ENCODE results near the gene LCLAT1. TPM values are rescaled to one million over a fixed set of nuclear protein-coding genes. Genes with fewer than 3 reads are reported as not detected.

The LCLAT1 gene
- total RNA-seq, 1 experiment from 2014 or later: 32.9 TPM

DNA sequence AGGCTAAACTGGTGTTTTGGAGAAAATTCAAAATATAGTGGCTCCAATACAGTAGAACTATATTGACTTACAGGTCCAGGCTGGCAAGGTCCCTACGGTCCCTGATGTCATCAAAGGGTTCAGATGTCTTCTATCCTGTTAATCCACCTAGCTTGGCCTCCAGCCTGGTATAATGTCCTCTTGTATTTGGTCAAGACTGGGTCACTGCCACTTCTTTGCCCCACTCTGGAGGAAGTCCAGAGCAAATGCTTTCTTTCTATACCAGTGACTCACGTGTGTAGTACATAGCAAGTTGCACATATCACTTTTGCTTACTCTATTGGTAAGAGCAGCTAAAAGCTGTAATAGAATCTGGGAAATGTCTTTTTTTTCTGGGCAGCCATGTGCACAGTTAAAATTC lies 80.8 kb downstream of the LCLAT1 start:
- no peaks in the 10 kb centered on the region for H3K79me1 ChIP-seq (ENCODE audit: insufficient read depth, low read depth, low read length, poor library complexity, severe bottlenecking)
- H2AK5ac ChIP-seq (ENCODE audit: insufficient read length, low read length): no peak overlapping the region
- H3K27ac ChIP-seq (ENCODE audit: insufficient read length, low read depth, low read length): no peak overlapping the region
- no peak overlapping the region for H2BK120ac ChIP-seq (ENCODE audit: low read depth, low read length, poor library complexity, severe bottlenecking)
- H4K5ac ChIP-seq (ENCODE audit: insufficient read length, low read depth, low read length): no peak overlapping the region
- no peak overlapping the region for H3K14ac ChIP-seq (ENCODE audit: insufficient read depth, low read length)
- H3K23ac ChIP-seq (ENCODE audit: insufficient read length, low read depth, low read length): no peak overlapping the region
- no peaks in the 10 kb centered on the region for H3K27me3 ChIP-seq (ENCODE audit: insufficient read depth, low read length)
- H2AFZ ChIP-seq (ENCODE audit: low read length): no peak overlapping the region
- Mint-ChIP-seq H3K36me3 (ENCODE audit: insufficient read depth in 1 of 3, low read depth in 3 of 3) (peaks cover 3 to 9% (median 4%) of the 10 kb centered on the region in 3 experiments; a peak in 6 of 7 replicates), H3K9me3 (no peaks in the 10 kb centered on the region), H3K27me3 (ENCODE audit: low read depth) (no peaks in the 10 kb centered on the region), H3K27ac (no peak overlapping the region), H3K4me1 (peaks cover 3 to 6% of the 10 kb centered on the region in 2 experiments; a peak in 3 of 4 replicates), H3K4me3 (no peak overlapping the region)
- no peak overlapping the region for H3K18ac ChIP-seq (ENCODE audit: insufficient read length, low read depth, low read length)
- no peaks in the 10 kb centered on the region for H4K20me1 ChIP-seq (ENCODE audit: control insufficient read depth, insufficient read depth, insufficient read length)
- H3K4ac ChIP-seq (ENCODE audit: low read depth, low read length): no peak overlapping the region
- H4K8ac ChIP-seq (replicated peaks; ENCODE audit: insufficient read length, low read depth, low read length): no peak overlapping the region
- H3K9me3 ChIP-seq (ENCODE audit: control insufficient read depth, low read depth, low read length): no peaks in the 10 kb centered on the region
- TF ChIP-seq, protein P1, sequence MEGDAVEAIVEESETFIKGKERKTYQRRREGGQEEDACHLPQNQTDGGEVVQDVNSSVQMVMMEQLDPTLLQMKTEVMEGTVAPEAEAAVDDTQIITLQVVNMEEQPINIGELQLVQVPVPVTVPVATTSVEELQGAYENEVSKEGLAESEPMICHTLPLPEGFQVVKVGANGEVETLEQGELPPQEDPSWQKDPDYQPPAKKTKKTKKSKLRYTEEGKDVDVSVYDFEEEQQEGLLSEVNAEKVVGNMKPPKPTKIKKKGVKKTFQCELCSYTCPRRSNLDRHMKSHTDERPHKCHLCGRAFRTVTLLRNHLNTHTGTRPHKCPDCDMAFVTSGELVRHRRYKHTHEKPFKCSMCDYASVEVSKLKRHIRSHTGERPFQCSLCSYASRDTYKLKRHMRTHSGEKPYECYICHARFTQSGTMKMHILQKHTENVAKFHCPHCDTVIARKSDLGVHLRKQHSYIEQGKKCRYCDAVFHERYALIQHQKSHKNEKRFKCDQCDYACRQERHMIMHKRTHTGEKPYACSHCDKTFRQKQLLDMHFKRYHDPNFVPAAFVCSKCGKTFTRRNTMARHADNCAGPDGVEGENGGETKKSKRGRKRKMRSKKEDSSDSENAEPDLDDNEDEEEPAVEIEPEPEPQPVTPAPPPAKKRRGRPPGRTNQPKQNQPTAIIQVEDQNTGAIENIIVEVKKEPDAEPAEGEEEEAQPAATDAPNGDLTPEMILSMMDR (conservative IDR thresholded peaks at IDR 0.05): no peak
- no peak overlapping the region for H3K56ac ChIP-seq (ENCODE audit: insufficient read length, low read depth, low read length)
- H2BK12ac ChIP-seq (ENCODE audit: insufficient read length, low read depth, low read length): no peak overlapping the region
- no peak overlapping the region for H2BK5ac ChIP-seq (ENCODE audit: insufficient read length, low read length)
- no peak overlapping the region for H4K91ac ChIP-seq (ENCODE audit: insufficient read length, low read depth, low read length)
- no peak overlapping the region for H3T11ph ChIP-seq (ENCODE audit: low read length)
- no peaks in the 10 kb centered on the region; the same call in 1 of the 2 replicates for H3K4me1 ChIP-seq (ENCODE audit: insufficient read depth, low read length)
- no peaks in the 10 kb centered on the region for H3K23me2 ChIP-seq (ENCODE audit: insufficient read length, low read depth, low read length, poor library complexity, severe bottlenecking)
- no peak overlapping the region for H3K4me2 ChIP-seq (ENCODE audit: insufficient read depth, insufficient read length, low read length)
- WGBS (ENCODE audit: extremely low coverage, insufficient read length, low lambda C conversion rate): no CpG with 5 or more reads among the region's 2 CpGs
- H2BK15ac ChIP-seq (ENCODE audit: low read depth, low read length): no peak overlapping the region
- H2BK20ac ChIP-seq (ENCODE audit: low read depth, low read length, poor library complexity, severe bottlenecking): no peak overlapping the region
- H3K9ac ChIP-seq (ENCODE audit: extremely low read depth, insufficient read length, low read length): no peak overlapping the region
- H3K79me2 ChIP-seq (ENCODE audit: insufficient read depth, low read length): no peaks in the 10 kb centered on the region
- DNase-seq: no peak

Data from H9 (cell line).